Mucosa of descending colon (tissue), 3 donors: ENCODE results near the gene EFHD2. TPM values are rescaled to one million over a fixed set of nuclear protein-coding genes. Genes with fewer than 3 reads are reported as not detected.
"Not testable (repeated sequence)": the region's sequence is repeated elsewhere in the genome, so short reads cannot be mapped to it uniquely, and the experiment has no call there.

Source experiments
- ATAC-seq: fragments of 200-7000 bp; cut with Tn5 transposase; one replicate; pipeline ENCODE4 v1.9.1; 2020; ENCODE audit warnings: mild to moderate bottlenecking, moderate library complexity
- DNase-seq, 3 donors: peaks; one replicate each; pipeline ENCODE4 v3.0.0-alpha.2; 2020
- H3K36me3 ChIP-seq: fragments of 200-600 bp; one replicate; pipeline ENCODE4 v1.8.0; 2021; ENCODE audit warnings: low read depth, mild to moderate bottlenecking
- H3K4me1 ChIP-seq: fragments of 200-600 bp; one replicate; pipeline ENCODE4 v1.8.0; 2021; ENCODE audit warnings: low read depth, mild to moderate bottlenecking
- H3K4me3 ChIP-seq: fragments of 200-600 bp; one replicate; pipeline ENCODE4 v1.8.0; 2021; ENCODE audit warnings: mild to moderate bottlenecking
- H3K9me3 ChIP-seq: fragments of 200-600 bp; one replicate; pipeline ENCODE4 v1.8.0; 2021; ENCODE audit warnings: mild to moderate bottlenecking
- intact Hi-C, 2 donors: fragments of 100-400 bp; cut with DNase I in 1 of 2; cut with micrococcal nuclease in 1 of 2; formaldehyde crosslinking; loops; one replicate each; pipeline versions ENCODE4 v1.11.0 to v1.11.1; 2022; cut with DNase I, micrococcal nuclease
- total RNA-seq, 3 donors: library from RNA; stranded (reverse); fragmentation: NEBNext Ultra II Directional in 2 of 3; extraction: Animal tissue kit (Norgen Biotek cat#: 25700) in 2 of 3; gene quantifications; one replicate each; pipeline versions ENCODE4 v1.2.1 to v1.2.4, GENCODE V29; 2021 to 2023
- TF ChIP-seq, protein P1 (sequence below): fragments of 200-600 bp; IDR thresholded peaks from one replicate; pipeline ENCODE4 v1.8.0; 2022; ENCODE audit warnings: antibody characterized with exemption, mild to moderate bottlenecking
- donor health status: DM: no; HTN: no; CAD: no; lungs with moderate emphysema.
- donor health status: DM: no; HTN: no; CAD: no.
- donor health status: DM: no; HTN: yes; CAD: no.

The EFHD2 gene
- total RNA-seq, 3 donors from 2014 or later, result 89.5 to 197 (median 154) TPM

DNA sequence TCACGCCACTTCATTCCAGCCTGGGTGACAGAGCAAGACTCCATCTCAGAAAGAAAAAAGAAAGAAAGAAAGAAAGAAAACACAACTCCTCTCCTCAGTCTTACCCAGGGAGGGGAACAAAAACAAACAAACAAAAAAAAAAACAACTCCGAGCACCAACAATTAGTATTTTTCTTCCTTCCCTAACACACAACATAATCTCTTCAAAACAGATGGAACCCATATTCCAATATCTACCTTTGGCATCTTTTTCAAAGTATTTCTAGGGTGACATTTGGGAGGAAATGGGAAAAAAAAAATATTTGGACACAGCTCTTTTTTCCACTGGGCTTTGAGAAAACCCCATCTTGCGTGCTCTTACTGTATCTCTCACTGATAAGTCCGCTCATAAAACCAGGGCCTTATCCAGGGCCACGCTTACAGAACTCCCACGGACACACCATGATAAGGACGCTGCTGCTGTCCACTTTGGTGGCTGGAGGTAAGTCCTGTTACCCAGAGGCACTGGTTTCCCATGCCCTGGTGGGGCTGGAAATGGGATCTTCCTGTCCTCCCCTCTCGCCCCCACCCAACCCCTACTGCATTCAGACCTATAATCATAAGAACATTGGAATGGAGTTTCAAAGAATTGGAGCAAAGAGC lies 46.7 kb downstream of the EFHD2 start, which contains the start of gene CELA2A:
Gene CELA2A (plus strand): TSS at position 420 of the 642 bp plus-strand sequence. CDS start 22 bp downstream, at position 442.
- Histone ChIP-seq H3K9me3 (no peaks in the 10 kb centered on the region), H3K4me3 (no peak within 1 kb of the TSS), H3K4me1 (no peaks in the 10 kb centered on the region), H3K36me3 (no peaks in the 10 kb centered on the region)
- intact Hi-C loops, result no loop called here
- TF ChIP-seq, protein P1, sequence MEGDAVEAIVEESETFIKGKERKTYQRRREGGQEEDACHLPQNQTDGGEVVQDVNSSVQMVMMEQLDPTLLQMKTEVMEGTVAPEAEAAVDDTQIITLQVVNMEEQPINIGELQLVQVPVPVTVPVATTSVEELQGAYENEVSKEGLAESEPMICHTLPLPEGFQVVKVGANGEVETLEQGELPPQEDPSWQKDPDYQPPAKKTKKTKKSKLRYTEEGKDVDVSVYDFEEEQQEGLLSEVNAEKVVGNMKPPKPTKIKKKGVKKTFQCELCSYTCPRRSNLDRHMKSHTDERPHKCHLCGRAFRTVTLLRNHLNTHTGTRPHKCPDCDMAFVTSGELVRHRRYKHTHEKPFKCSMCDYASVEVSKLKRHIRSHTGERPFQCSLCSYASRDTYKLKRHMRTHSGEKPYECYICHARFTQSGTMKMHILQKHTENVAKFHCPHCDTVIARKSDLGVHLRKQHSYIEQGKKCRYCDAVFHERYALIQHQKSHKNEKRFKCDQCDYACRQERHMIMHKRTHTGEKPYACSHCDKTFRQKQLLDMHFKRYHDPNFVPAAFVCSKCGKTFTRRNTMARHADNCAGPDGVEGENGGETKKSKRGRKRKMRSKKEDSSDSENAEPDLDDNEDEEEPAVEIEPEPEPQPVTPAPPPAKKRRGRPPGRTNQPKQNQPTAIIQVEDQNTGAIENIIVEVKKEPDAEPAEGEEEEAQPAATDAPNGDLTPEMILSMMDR, result no peak
- DNase-seq, result no peak
- no peak for ATAC-seq

DNA sequence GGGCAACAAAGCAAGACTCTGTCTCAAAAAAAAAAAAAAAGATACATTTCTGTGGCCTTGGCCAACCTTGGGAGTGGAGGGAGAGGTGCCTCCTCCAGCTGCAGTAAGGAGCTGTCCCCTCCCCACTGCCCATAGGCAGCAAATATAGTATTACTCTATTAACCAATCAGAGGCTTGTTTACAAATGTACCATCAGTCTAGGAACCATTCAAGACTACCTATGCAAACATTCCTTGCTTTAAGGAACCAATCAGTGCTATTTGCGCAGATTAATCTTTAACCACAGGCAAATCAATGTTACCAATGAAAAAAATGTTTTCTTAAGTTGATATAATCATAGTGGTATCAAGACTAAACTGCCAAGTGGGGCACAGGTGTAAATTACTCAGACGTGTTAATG lies 47.9 kb downstream of the EFHD2 start:
- no peaks in the 10 kb centered on the region for H3K9me3 ChIP-seq
- intact Hi-C loops, result no loop called here
- DNase-seq (no peak), ATAC-seq (peak; percentile 72)
- TF ChIP-seq, protein P1, result no peak
- H3K36me3 ChIP-seq, result no peaks in the 10 kb centered on the region
- H3K4me3 ChIP-seq, result no peak overlapping the region
- H3K4me1 ChIP-seq, result no peaks in the 10 kb centered on the region

DNA sequence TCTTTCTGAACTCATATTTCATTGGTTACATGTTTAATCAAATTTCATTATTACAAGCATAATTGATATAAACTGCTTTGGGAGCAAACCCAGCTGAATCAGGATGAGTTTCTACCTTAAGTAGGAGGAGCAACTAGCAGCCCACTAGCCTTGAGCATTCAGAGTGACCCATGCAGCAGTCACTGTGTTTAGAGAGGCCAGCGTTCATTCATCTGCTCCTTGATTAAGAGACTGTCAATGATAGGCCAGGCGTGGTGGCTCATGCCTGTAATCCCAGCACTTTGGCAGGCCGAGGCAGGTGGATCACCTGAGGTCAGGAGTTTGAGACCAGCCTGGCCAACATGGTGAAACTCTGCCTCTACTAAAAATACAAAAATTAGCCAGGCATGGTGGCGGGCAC lies 48.7 kb downstream of the EFHD2 start:
- DNase-seq, H3K36me3 ChIP-seq, H3K4me3 ChIP-seq, H3K4me1 ChIP-seq, H3K9me3 ChIP-seq, intact Hi-C loops, ATAC-seq: not testable (repeated sequence)

- DNase-seq (no peak), ATAC-seq (peak; percentile 33)
- Histone ChIP-seq H3K4me3 (no peak overlapping the region), H3K9me3 (no peaks in the 10 kb centered on the region), H3K36me3 (no peaks in the 10 kb centered on the region), H3K4me1 (no peaks in the 10 kb centered on the region)
- TF ChIP-seq, protein P1, result no peak
- intact Hi-C loops, result no loop called here
These were observed 50.4 kb downstream of the EFHD2 start for GRCh38 chr1:15459771-15460707.

- H3K4me1 ChIP-seq, result no peaks in the 10 kb centered on the region
- H3K36me3 ChIP-seq, result no peaks in the 10 kb centered on the region
- no peaks in the 10 kb centered on the region for H3K9me3 ChIP-seq
- ATAC-seq, result no peak
- TF ChIP-seq, protein P1, result no peak
- intact Hi-C loops, result no loop called here
- no peak for DNase-seq
- no peak overlapping the region for H3K4me3 ChIP-seq
These were observed 51.0 kb downstream of the EFHD2 start for GRCh38 chr1:15460708-15461095.

DNA sequence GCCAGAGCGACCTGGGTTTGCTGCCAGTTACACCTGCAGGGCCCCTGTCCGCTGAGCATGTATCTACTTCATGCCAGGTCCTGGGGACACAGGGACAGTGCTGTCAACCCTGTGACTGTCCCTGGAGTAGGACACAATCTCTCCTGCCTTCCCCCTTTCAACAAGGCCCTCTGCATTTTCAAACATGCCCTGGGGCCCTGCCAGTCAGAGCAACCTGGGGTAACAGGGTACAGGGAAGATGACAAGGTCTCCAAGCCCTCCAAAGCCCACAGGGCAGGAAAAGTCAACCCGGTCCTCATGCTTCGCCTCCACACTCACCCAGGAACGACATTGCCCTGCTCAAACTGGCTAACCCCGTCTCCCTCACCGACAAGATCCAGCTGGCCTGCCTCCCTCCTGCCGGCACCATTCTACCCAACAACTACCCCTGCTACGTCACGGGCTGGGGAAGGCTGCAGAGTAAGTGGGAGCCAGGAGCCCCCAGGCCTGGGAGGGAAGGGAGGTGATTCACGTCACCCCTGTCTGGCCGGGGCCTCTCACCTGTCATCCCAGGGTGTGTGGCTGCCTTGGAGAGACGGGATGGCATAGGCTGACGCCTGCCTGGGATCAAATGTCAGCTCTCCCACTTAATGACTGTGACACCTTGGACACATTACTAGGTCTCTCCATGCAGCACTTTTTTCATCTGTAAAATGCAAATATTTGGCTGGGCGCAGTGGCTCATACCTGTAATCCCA lies 53.5 kb downstream of the EFHD2 start:
- ATAC-seq, DNase-seq, H3K36me3 ChIP-seq, H3K4me3 ChIP-seq, H3K4me1 ChIP-seq, H3K9me3 ChIP-seq, intact Hi-C loops: not testable (repeated sequence)

GRCh38 chr1:15463926-15464322 lies 54.2 kb downstream of the EFHD2 start:
- H3K9me3 ChIP-seq, H3K36me3 ChIP-seq, DNase-seq, H3K4me3 ChIP-seq, ATAC-seq, intact Hi-C loops, H3K4me1 ChIP-seq: not testable (repeated sequence)
